ENCODE results near the gene TIGIT. TPM values are rescaled to one million over a fixed set of nuclear protein-coding genes. Genes with fewer than 3 reads are reported as not detected.

Gene TIGIT
- total RNA-seq, 2 experiments from 2014 or later: 5.7 to 7.0 TPM

- POLR2A ChIA-PET: no interaction called here
- CTCF ChIA-PET: interaction anchor here (0.8 kb wide), 1 partner anchor 280 kb away, joined by 3 read pairs; no protein-coding TSS in a partner anchor
These were observed 42.4 kb downstream of the TIGIT start for GRCh38 chr3:114336122-114336697.

GRCh38 chr3:114336857-114337256, 43.0 kb downstream of the TIGIT start:
- CTCF ChIA-PET: no interaction called here
- POLR2A ChIA-PET: no interaction called here
- Mint-ChIP-seq H3K27ac (no peak overlapping the region), H3K4me1 (peaks cover 12% of the 10 kb centered on the region), H3K27me3 (no peaks in the 10 kb centered on the region), H3K9me3 (no peaks in the 10 kb centered on the region), H3K36me3 (ENCODE audit: low read depth) (peaks cover 10% of the 10 kb centered on the region), H3K4me3 (no peak overlapping the region)
- no peak for DNase-seq

More at GRCh38 chr3:114336122-114336697, 42.4 kb downstream of the TIGIT start:
- peaks cover 10% of the 10 kb centered on the region for H3K36me3 Mint-ChIP-seq (ENCODE audit: low read depth)
- peaks cover 4% of the 10 kb centered on the region for H3K9me3 Mint-ChIP-seq
- no peak overlapping the region for H3K4me3 Mint-ChIP-seq
- H3K27ac Mint-ChIP-seq: no peak overlapping the region
- peaks cover 12% of the 10 kb centered on the region for H3K4me1 Mint-ChIP-seq
- H3K27me3 Mint-ChIP-seq: no peaks in the 10 kb centered on the region
- DNase-seq: no peak

- Mint-ChIP-seq H3K36me3 (ENCODE audit: low read depth) (peaks cover 10% of the 10 kb centered on the region), H3K27me3 (no peaks in the 10 kb centered on the region), H3K4me1 (peaks cover 11% of the 10 kb centered on the region), H3K27ac (peak overlapping the region; percentile 57), H3K4me3 (no peak overlapping the region), H3K9me3 (no peaks in the 10 kb centered on the region)
- DNase-seq: no peak
- ChIA-PET CTCF (interaction anchor here (0.7 to 1.1 kb wide), 2 partner anchors 11 kb away, joined by 3 read pairs; no protein-coding TSS in a partner anchor), POLR2A (interaction anchor here (0.6 kb wide), 1 partner anchor 102 kb away, joined by 3 read pairs; no protein-coding TSS in a partner anchor)
These were observed 45.0 kb downstream of the TIGIT start for GRCh38 chr3:114338651-114339357.

GRCh38 chr3:114344492-114344891, 50.7 kb downstream of the TIGIT start:
- H3K27ac Mint-ChIP-seq: no peak overlapping the region
- no peaks in the 10 kb centered on the region for H3K27me3 Mint-ChIP-seq
- H3K4me1 Mint-ChIP-seq: peaks cover 5% of the 10 kb centered on the region
- no peak overlapping the region for H3K4me3 Mint-ChIP-seq
- POLR2A ChIA-PET: no interaction called here
- H3K9me3 Mint-ChIP-seq: no peaks in the 10 kb centered on the region
- DNase-seq: no peak
- CTCF ChIA-PET: no interaction called here
- no peaks in the 10 kb centered on the region for H3K36me3 Mint-ChIP-seq (ENCODE audit: low read depth)

GRCh38 chr3:114350271-114350670, 56.4 kb downstream of the TIGIT start:
- CTCF ChIA-PET: no interaction called here
- H3K27me3 Mint-ChIP-seq: no peaks in the 10 kb centered on the region

GRCh38 chr3:114350690-114351089, 56.9 kb downstream of the TIGIT start:
- CTCF ChIA-PET: interaction anchor here (1.7 kb wide), 1 partner anchor 26 kb away, joined by 4 read pairs; no protein-coding TSS in a partner anchor
- POLR2A ChIA-PET: no interaction called here
- H3K9me3 Mint-ChIP-seq: no peaks in the 10 kb centered on the region

More at GRCh38 chr3:114350271-114350670, 56.4 kb downstream of the TIGIT start:
- Mint-ChIP-seq H3K4me3 (no peak overlapping the region), H3K9me3 (no peaks in the 10 kb centered on the region), H3K36me3 (ENCODE audit: low read depth) (no peaks in the 10 kb centered on the region), H3K4me1 (peaks cover 5% of the 10 kb centered on the region), H3K27ac (no peak overlapping the region)
- DNase-seq: no peak
- POLR2A ChIA-PET: no interaction called here

GRCh38 chr3:114351123-114351821, 57.4 kb downstream of the TIGIT start:
- H3K4me1 Mint-ChIP-seq: peaks cover under 1% of the 10 kb centered on the region
- DNase-seq: no peak
- CTCF ChIA-PET: interaction anchor here (1.7 kb wide), 1 partner anchor 27 kb away, joined by 4 read pairs; no protein-coding TSS in a partner anchor
- no peak overlapping the region for H3K4me3 Mint-ChIP-seq
- no peaks in the 10 kb centered on the region for H3K36me3 Mint-ChIP-seq (ENCODE audit: low read depth)
- no peaks in the 10 kb centered on the region for H3K27me3 Mint-ChIP-seq
- POLR2A ChIA-PET: no interaction called here
- no peaks in the 10 kb centered on the region for H3K9me3 Mint-ChIP-seq
- no peak overlapping the region for H3K27ac Mint-ChIP-seq

More at GRCh38 chr3:114350690-114351089, 56.9 kb downstream of the TIGIT start:
- no peak for DNase-seq
- Mint-ChIP-seq H3K27ac (no peak overlapping the region), H3K4me1 (peaks cover 4% of the 10 kb centered on the region), H3K27me3 (no peaks in the 10 kb centered on the region), H3K36me3 (ENCODE audit: low read depth) (no peaks in the 10 kb centered on the region), H3K4me3 (no peak overlapping the region)

- Mint-ChIP-seq H3K36me3 (ENCODE audit: low read depth) (no peaks in the 10 kb centered on the region), H3K27ac (no peak overlapping the region), H3K9me3 (no peaks in the 10 kb centered on the region), H3K27me3 (no peaks in the 10 kb centered on the region), H3K4me3 (no peak overlapping the region), H3K4me1 (no peaks in the 10 kb centered on the region)
- ChIA-PET POLR2A (no interaction called here), CTCF (interaction anchor here (1.7 kb wide), 1 partner anchor 28 kb away, joined by 4 read pairs; no protein-coding TSS in a partner anchor)
- DNase-seq: no peak
These were observed 58.0 kb downstream of the TIGIT start for GRCh38 chr3:114351822-114352145.

GRCh38 chr3:114355653-114356052, 61.8 kb downstream of the TIGIT start:
- no peaks in the 10 kb centered on the region for H3K4me1 Mint-ChIP-seq
- POLR2A ChIA-PET: no interaction called here
- CTCF ChIA-PET: no interaction called here
- H3K27ac Mint-ChIP-seq: no peak overlapping the region
- no peaks in the 10 kb centered on the region for H3K36me3 Mint-ChIP-seq (ENCODE audit: low read depth)
- DNase-seq: no peak
- no peak overlapping the region for H3K4me3 Mint-ChIP-seq
- H3K27me3 Mint-ChIP-seq: no peaks in the 10 kb centered on the region
- H3K9me3 Mint-ChIP-seq: no peaks in the 10 kb centered on the region

GRCh38 chr3:114356066-114356465, 62.2 kb downstream of the TIGIT start:
- Mint-ChIP-seq H3K36me3 (ENCODE audit: low read depth) (no peaks in the 10 kb centered on the region), H3K4me3 (no peak overlapping the region), H3K4me1 (no peaks in the 10 kb centered on the region), H3K27ac (no peak overlapping the region), H3K27me3 (no peaks in the 10 kb centered on the region), H3K9me3 (no peaks in the 10 kb centered on the region)
- ChIA-PET POLR2A (no interaction called here), CTCF (no interaction called here)
- no peak for DNase-seq

GRCh38 chr3:114356525-114356924, 62.7 kb downstream of the TIGIT start:
- no peaks in the 10 kb centered on the region for H3K9me3 Mint-ChIP-seq

More at GRCh38 chr3:114356525-114356924, 62.7 kb downstream of the TIGIT start:
- ChIA-PET POLR2A (no interaction called here), CTCF (no interaction called here)
- Mint-ChIP-seq H3K36me3 (ENCODE audit: low read depth) (no peaks in the 10 kb centered on the region), H3K27me3 (no peaks in the 10 kb centered on the region), H3K4me1 (no peaks in the 10 kb centered on the region), H3K27ac (no peak overlapping the region), H3K4me3 (no peak overlapping the region)
- DNase-seq: no peak
